ENCODE measurements around the gene KCP. TPM values are rescaled to one million over a fixed set of nuclear protein-coding genes. Genes with fewer than 3 reads are reported as not detected.

Gene KCP
- polyA plus RNA-seq, 1 donor from 2014 or later: 0.31 TPM

DNA sequence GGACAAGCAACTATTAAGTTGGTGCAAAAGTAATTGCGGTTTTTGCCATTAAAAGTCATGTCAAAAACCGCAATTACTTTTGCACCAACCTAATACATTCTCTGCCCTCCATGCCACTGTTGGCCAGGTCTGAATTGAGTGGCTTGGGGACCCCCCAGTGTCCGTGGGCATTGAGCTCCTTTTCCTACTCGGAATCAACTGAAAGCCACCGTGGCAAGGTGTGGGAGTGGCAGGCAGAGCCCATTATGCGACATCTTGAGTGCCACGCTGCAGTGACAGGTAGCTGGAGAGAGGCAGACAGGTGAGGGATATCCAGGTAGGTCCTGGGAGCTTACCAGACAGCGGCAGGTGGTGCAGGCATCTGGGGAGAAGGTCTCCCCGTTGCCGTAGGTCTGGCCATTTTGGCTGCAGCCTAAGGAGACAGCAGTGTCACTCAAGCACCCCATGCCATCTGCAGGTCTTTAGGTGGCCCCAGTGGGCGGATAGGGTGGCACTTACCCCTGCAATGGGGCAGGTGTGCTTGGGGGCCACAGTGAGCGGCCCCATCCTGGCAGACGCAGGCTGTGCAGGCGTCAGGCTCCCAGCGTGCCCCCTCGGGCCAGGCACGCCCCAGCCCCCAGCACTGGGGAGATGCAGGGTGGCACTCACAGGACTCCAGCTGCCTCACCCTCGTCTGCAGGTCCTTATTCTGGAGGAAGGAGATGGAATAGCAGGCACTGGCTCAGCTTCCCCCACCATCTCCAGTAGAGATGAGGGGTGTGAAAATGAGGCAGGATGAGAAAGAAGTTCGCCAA, 3.5 kb downstream of the KCP start:
- TF ChIP-seq EP300 (conservative IDR thresholded peaks at IDR 0.05; ENCODE audit: poor library complexity, severe bottlenecking): no peak
- TF ChIP-seq RAD21 (conservative IDR thresholded peaks at IDR 0.05): no peak
- TF ChIP-seq TAF1 (IDR thresholded peaks at IDR 0.05; ENCODE audit: low read depth): no peak
- no peak overlapping the region for H3K4me2 ChIP-seq (ENCODE audit: low read length)
- no peak overlapping the region for H3K27ac ChIP-seq (ENCODE audit: low read length)
- no peaks in the 10 kb centered on the region for H3K36me3 ChIP-seq (ENCODE audit: insufficient read depth, low read length)
- H2AFZ ChIP-seq (ENCODE audit: low read depth, low read length): no peak overlapping the region
- no peak overlapping the region for H3K9ac ChIP-seq (ENCODE audit: low read length)
- peaks cover 18% of the 10 kb centered on the region for H3K27me3 ChIP-seq (ENCODE audit: insufficient read depth, low read depth, low read length)
- no peaks in the 10 kb centered on the region for H3K9me2 ChIP-seq (ENCODE audit: insufficient read depth, low read length)
- H3K9me3 ChIP-seq (ENCODE audit: low read length): no peaks in the 10 kb centered on the region
- H3K79me2 ChIP-seq (replicated peaks; ENCODE audit: insufficient read depth, low read length): no peaks in the 10 kb centered on the region
- H3K4me3 ChIP-seq (ENCODE audit: low read length): no peak overlapping the region
- no peaks in the 10 kb centered on the region for H3F3A ChIP-seq (ENCODE audit: insufficient read depth, low read length, poor library complexity, severe bottlenecking)
- no peaks in the 10 kb centered on the region for H4K20me1 ChIP-seq (ENCODE audit: insufficient read depth)

GRCh38 chr7:128906001-128906765, 4.3 kb downstream of the KCP start:
- H2AFZ ChIP-seq (ENCODE audit: low read depth, low read length): no peak overlapping the region
- no peaks in the 10 kb centered on the region for H4K20me1 ChIP-seq (ENCODE audit: insufficient read depth)
- H3K27ac ChIP-seq (ENCODE audit: low read length): no peak overlapping the region
- no peaks in the 10 kb centered on the region for H3K9me3 ChIP-seq (ENCODE audit: low read length)
- H3K79me2 ChIP-seq (replicated peaks; ENCODE audit: insufficient read depth, low read length): no peaks in the 10 kb centered on the region
- H3K36me3 ChIP-seq (ENCODE audit: insufficient read depth, low read length): no peaks in the 10 kb centered on the region
- no peaks in the 10 kb centered on the region for H3K9me2 ChIP-seq (ENCODE audit: insufficient read depth, low read length)
- no peak overlapping the region for H3K9ac ChIP-seq (ENCODE audit: low read length)
- TF ChIP-seq EP300 (conservative IDR thresholded peaks at IDR 0.05; ENCODE audit: poor library complexity, severe bottlenecking) (no peak), REST (IDR thresholded peaks at IDR 0.05; ENCODE audit: borderline replicate concordance) (no peak), SMC3 (conservative IDR thresholded peaks at IDR 0.05; ENCODE audit: poor library complexity) (no peak), POLR2AphosphoS5 (IDR thresholded peaks at IDR 0.05) (no peak), TAF1 (IDR thresholded peaks at IDR 0.05; ENCODE audit: low read depth) (no peak), EZH2 (IDR thresholded peaks at IDR 0.05; ENCODE audit: borderline replicate concordance, insufficient read depth, low read length, poor library complexity, severe bottlenecking) (no peak), RAD21 (conservative IDR thresholded peaks at IDR 0.05) (no peak), MXI1 (conservative IDR thresholded peaks at IDR 0.05; ENCODE audit: poor library complexity, severe bottlenecking) (no peak)
- TF ChIP-seq, protein P1, sequence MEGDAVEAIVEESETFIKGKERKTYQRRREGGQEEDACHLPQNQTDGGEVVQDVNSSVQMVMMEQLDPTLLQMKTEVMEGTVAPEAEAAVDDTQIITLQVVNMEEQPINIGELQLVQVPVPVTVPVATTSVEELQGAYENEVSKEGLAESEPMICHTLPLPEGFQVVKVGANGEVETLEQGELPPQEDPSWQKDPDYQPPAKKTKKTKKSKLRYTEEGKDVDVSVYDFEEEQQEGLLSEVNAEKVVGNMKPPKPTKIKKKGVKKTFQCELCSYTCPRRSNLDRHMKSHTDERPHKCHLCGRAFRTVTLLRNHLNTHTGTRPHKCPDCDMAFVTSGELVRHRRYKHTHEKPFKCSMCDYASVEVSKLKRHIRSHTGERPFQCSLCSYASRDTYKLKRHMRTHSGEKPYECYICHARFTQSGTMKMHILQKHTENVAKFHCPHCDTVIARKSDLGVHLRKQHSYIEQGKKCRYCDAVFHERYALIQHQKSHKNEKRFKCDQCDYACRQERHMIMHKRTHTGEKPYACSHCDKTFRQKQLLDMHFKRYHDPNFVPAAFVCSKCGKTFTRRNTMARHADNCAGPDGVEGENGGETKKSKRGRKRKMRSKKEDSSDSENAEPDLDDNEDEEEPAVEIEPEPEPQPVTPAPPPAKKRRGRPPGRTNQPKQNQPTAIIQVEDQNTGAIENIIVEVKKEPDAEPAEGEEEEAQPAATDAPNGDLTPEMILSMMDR (IDR thresholded peaks at IDR 0.05; ENCODE audit: poor library complexity, severe bottlenecking): no peak
- H3K27me3 ChIP-seq (ENCODE audit: insufficient read depth, low read depth, low read length): peaks cover 18% of the 10 kb centered on the region
- H3K4me3 ChIP-seq (ENCODE audit: low read length): no peak overlapping the region
- no peaks in the 10 kb centered on the region for H3F3A ChIP-seq (ENCODE audit: insufficient read depth, low read length, poor library complexity, severe bottlenecking)
- no peak overlapping the region for H3K4me2 ChIP-seq (ENCODE audit: low read length)
